ENCODE results near the gene PCDH9. TPM values are rescaled to one million over a fixed set of nuclear protein-coding genes. Genes with fewer than 3 reads are reported as not detected.
A peak's percentile ranks its signal among the peaks of the same experiment; 100 is the strongest.

The PCDH9 gene
- total and polyA plus RNA-seq, 2 of the 4 experiments (the other 2 are of a cell fraction): 2.2 to 10.2 TPM

DNA sequence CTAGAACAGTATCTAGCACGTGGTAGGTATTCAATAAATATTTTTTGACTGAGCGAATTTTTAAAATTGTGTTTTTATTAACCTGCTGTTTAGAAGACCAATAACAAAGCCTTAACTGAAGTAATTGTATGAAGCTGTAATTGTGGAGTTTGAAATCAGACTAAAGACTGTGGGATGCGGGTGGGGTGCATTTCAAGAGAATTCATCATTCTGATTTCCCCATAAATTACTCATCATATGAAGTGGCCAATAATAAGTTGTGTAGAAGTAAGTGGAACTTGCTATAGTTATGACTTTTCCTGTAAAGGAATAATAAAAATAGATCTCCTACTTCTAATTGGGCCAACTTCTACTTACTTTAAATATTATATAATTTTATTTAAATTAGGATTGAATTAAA is 449.3 kb downstream of the PCDH9 start:
- H3K9me1 ChIP-seq (ENCODE audit: insufficient read depth, low read length): no peaks in the 10 kb centered on the region; the same call in 1 of the 2 replicates
- H2AFZ ChIP-seq (replicated peaks; ENCODE audit: low read length, poor library complexity): no peak overlapping the region
- no peak overlapping the region for H3K4me3 ChIP-seq (ENCODE audit: insufficient read depth, low read depth, low read length)
- no peak overlapping the region for H3K4me2 ChIP-seq (ENCODE audit: low read depth, low read length)
- H3K56ac ChIP-seq (ENCODE audit: extremely low read depth, insufficient read depth, low read length): no peak overlapping the region
- no CpG with 5 or more reads among the region's 3 CpGs for WGBS, 2 experiments (ENCODE audit: extremely low coverage in 2 of 2, insufficient read length in 1 of 2)
- no peak overlapping the region for H2BK15ac ChIP-seq (ENCODE audit: low read depth, low read length)
- H3K9ac ChIP-seq (ENCODE audit: low read depth, low read length): no peak overlapping the region
- in situ Hi-C loops (cut with MboI; ENCODE audit: low sequenced_read_pairs) (no loop called here), dilution Hi-C loops (cut with HindIII; ENCODE audit: low sequenced_read_pairs, unreplicated experiment) (no loop called here), intact Hi-C loops (cut with micrococcal nuclease) (no loop called here)
- no peak overlapping the region for H4K8ac ChIP-seq (ENCODE audit: low read depth in 2 of 2, low read length in 2 of 2)
- DNase-seq (peak; percentile 20), ATAC-seq (ENCODE audit: low read depth) (no peak)
- H4K5ac ChIP-seq (ENCODE audit: low read depth, low read length): no peak overlapping the region
- H2AK9ac ChIP-seq (replicated peaks; ENCODE audit: low read depth, low read length, poor library complexity): no peak overlapping the region
- no peaks in the 10 kb centered on the region for H3K4me1 ChIP-seq (ENCODE audit: control insufficient read depth, insufficient read depth, low read length)
- no peak overlapping the region for H2AK5ac ChIP-seq (ENCODE audit: low read depth, low read length)
- H2BK5ac ChIP-seq (ENCODE audit: low read depth, low read length, poor library complexity, severe bottlenecking): no peak overlapping the region
- no peak overlapping the region for H3K14ac ChIP-seq (replicated peaks; ENCODE audit: low read depth, low read length)
- CTCF ChIA-PET: no interaction called here
- POLR2A ChIA-PET (ENCODE audit: unreplicated experiment): no interaction called here
- no peaks in the 10 kb centered on the region for H3K9me3 ChIP-seq (ENCODE audit: control insufficient read depth, insufficient read depth, low read length)
- H2BK20ac ChIP-seq (ENCODE audit: low read depth, low read length): no peak overlapping the region
- BruUV-seq (replicated peaks): no TSS peak
- no peak overlapping the region for H4K91ac ChIP-seq (ENCODE audit: insufficient read depth, low read depth, low read length)
- no peaks in the 10 kb centered on the region for H4K20me1 ChIP-seq (ENCODE audit: insufficient read depth, low read length)
- H3K36me3 ChIP-seq (ENCODE audit: control insufficient read depth, insufficient read depth, low read length): no peaks in the 10 kb centered on the region
- no peaks in the 10 kb centered on the region for H3K79me1 ChIP-seq (ENCODE audit: low read depth in 1 of 2, low read length in 2 of 2)
- no peak overlapping the region for H2BK120ac ChIP-seq (ENCODE audit: low read depth, low read length)
- TF ChIP-seq CHD1 (IDR thresholded peaks at IDR 0.05; ENCODE audit: low read depth, low read length): no peak
- no peak for TF ChIP-seq MAZ (IDR thresholded peaks at IDR 0.05; ENCODE audit: borderline replicate concordance, low read depth, low read length)
- TF ChIP-seq, protein P1, sequence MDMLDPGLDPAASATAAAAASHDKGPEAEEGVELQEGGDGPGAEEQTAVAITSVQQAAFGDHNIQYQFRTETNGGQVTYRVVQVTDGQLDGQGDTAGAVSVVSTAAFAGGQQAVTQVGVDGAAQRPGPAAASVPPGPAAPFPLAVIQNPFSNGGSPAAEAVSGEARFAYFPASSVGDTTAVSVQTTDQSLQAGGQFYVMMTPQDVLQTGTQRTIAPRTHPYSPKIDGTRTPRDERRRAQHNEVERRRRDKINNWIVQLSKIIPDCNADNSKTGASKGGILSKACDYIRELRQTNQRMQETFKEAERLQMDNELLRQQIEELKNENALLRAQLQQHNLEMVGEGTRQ (IDR thresholded peaks at IDR 0.05; ENCODE audit: low read depth, low read length): no peak
- TF ChIP-seq RCOR1 (IDR thresholded peaks at IDR 0.05; ENCODE audit: insufficient replicate concordance, low read length): no peak
- TF ChIP-seq MAFK (IDR thresholded peaks at IDR 0.05; ENCODE audit: low read depth, low read length): no peak
- no peak for TF ChIP-seq MXI1 (IDR thresholded peaks at IDR 0.05; ENCODE audit: borderline replicate concordance, low read depth, low read length)
- no peak for TF ChIP-seq NFE2L2 (IDR thresholded peaks at IDR 0.05; ENCODE audit: low read depth, low read length)
- no peak for TF ChIP-seq SMC3 (IDR thresholded peaks at IDR 0.05; ENCODE audit: low read depth, low read length)
- TF ChIP-seq CTCF (conservative IDR thresholded peaks at IDR 0.05; ENCODE audit: low read depth, low read length): no peak
- no peak for TF ChIP-seq RFX5 (IDR thresholded peaks at IDR 0.05; ENCODE audit: low read depth, low read length)
- TF ChIP-seq FOS (IDR thresholded peaks at IDR 0.05; ENCODE audit: low read depth, low read length): no peak
- TF ChIP-seq RAD21 (IDR thresholded peaks at IDR 0.05; ENCODE audit: low read length): no peak
- TF ChIP-seq, protein P2, sequence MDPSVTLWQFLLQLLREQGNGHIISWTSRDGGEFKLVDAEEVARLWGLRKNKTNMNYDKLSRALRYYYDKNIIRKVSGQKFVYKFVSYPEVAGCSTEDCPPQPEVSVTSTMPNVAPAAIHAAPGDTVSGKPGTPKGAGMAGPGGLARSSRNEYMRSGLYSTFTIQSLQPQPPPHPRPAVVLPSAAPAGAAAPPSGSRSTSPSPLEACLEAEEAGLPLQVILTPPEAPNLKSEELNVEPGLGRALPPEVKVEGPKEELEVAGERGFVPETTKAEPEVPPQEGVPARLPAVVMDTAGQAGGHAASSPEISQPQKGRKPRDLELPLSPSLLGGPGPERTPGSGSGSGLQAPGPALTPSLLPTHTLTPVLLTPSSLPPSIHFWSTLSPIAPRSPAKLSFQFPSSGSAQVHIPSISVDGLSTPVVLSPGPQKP (IDR thresholded peaks at IDR 0.05; ENCODE audit: borderline replicate concordance, low read depth, low read length): no peak
- no peak for TF ChIP-seq BHLHE40 (IDR thresholded peaks at IDR 0.05; ENCODE audit: low read depth, low read length)
- TF ChIP-seq CEBPB (IDR thresholded peaks at IDR 0.05; ENCODE audit: low read depth, low read length): no peak
- TF ChIP-seq POLR2A (IDR thresholded peaks at IDR 0.05; ENCODE audit: low read depth, low read length): no peak
- no peak overlapping the region for H3K27ac ChIP-seq (ENCODE audit: insufficient read depth, low read length)
- H3K4ac ChIP-seq (ENCODE audit: low read depth, low read length): no peak overlapping the region
- no peak overlapping the region for H3K18ac ChIP-seq (ENCODE audit: low read depth, low read length)
- no peak overlapping the region for H3K23ac ChIP-seq (ENCODE audit: low read depth, low read length)
- no peaks in the 10 kb centered on the region for H3K27me3 ChIP-seq (ENCODE audit: control insufficient read depth, insufficient read depth, low read length)

All from IMR-90 (cell line).